WTC11 (cell line): ENCODE measurements around the gene OXGR1. TPM values are rescaled to one million over a fixed set of nuclear protein-coding genes. Genes with fewer than 3 reads are reported as not detected.

Source experiments
- ATAC-seq: fragments of 200-7000 bp; cut with Tn5 transposase; 2 replicates; pipeline ENCODE4 v1.10.0; 2021; ENCODE audit warnings: mild to moderate bottlenecking, moderate library complexity
- CTCF ChIA-PET: fragments of 300-600 bp; sonication (Branson Sonifier 250); formaldehyde crosslinking; loops from one replicate; lab custom pipeline; 2021; ENCODE audit warnings: antibody characterized with exemption; lab: Charles Lee
- POLR2A ChIA-PET: fragments of 350-600 bp; sonication (Branson Sonifier 250); formaldehyde crosslinking; loops from one replicate; lab custom pipeline; 2021; ENCODE audit warnings: antibody characterized with exemption; lab: Charles Lee
- DNase-seq: peaks from one replicate; pipeline ENCODE4 v3.0.0; 2021; ENCODE audit warnings: low spot score
- H3K27ac Mint-ChIP-seq: 2 replicates; pipeline ENCODE4 v1.8.0; 2021; ENCODE audit warnings: mixed read lengths
- H3K27me3 Mint-ChIP-seq: 2 replicates; pipeline ENCODE4 v1.8.0; 2021; ENCODE audit warnings: low read depth, mild to moderate bottlenecking, moderate library complexity, mixed read lengths
- H3K36me3 Mint-ChIP-seq: 2 replicates; pipeline ENCODE4 v1.8.0; 2021; ENCODE audit warnings: mixed read lengths
- H3K4me1 Mint-ChIP-seq: 2 replicates; pipeline ENCODE4 v1.8.0; 2022; ENCODE audit warnings: mixed read lengths
- H3K4me3 Mint-ChIP-seq: 2 replicates; pipeline ENCODE4 v1.8.0; 2021; ENCODE audit warnings: mild to moderate bottlenecking, moderate library complexity, mixed read lengths
- H3K9me3 Mint-ChIP-seq: 2 replicates; pipeline ENCODE4 v1.8.0; 2021; ENCODE audit warnings: mixed read lengths
- JAZF1 ChIP-seq: fragments of 250-450 bp; sonication (Bioruptor Pico); IDR thresholded peaks from 2 replicates; pipeline ENCODE4 v1.9.0; 2021; ENCODE audit warnings: moderate library complexity, mild to moderate bottlenecking, inconsistent platforms
- JUN ChIP-seq: sonication (generic); formaldehyde crosslinking; IDR thresholded peaks from 2 replicates; pipeline ENCODE4 v1.8.0; 2023; ENCODE audit warnings: mild to moderate bottlenecking, missing genetic modification reagents
- MYBL2 ChIP-seq: sonication (generic); formaldehyde crosslinking; IDR thresholded peaks from 2 replicates; pipeline ENCODE4 v1.8.1; 2023; ENCODE audit warnings: mild to moderate bottlenecking, moderate library complexity, missing genetic modification reagents
- OVOL2 ChIP-seq: fragments of 250-450 bp; sonication (Bioruptor Pico); IDR thresholded peaks from 2 replicates; pipeline ENCODE4 v1.9.0; 2021; ENCODE audit warnings: mild to moderate bottlenecking, borderline replicate concordance
- TCF7 ChIP-seq: sonication (generic); formaldehyde crosslinking; IDR thresholded peaks from 2 replicates; pipeline ENCODE4 v1.8.0; 2022; ENCODE audit warnings: mild to moderate bottlenecking, low read depth, missing genetic modification reagents, moderate library complexity
- TEAD4 ChIP-seq: sonication (generic); formaldehyde crosslinking; IDR thresholded peaks from 2 replicates; pipeline ENCODE4 v1.8.0; 2022; ENCODE audit warnings: mild to moderate bottlenecking, missing genetic modification reagents
- ZNF121 ChIP-seq: sonication (generic); formaldehyde crosslinking; IDR thresholded peaks from 2 replicates; pipeline ENCODE4 v1.8.0; 2023; ENCODE audit warnings: missing genetic modification reagents
- ZNF219 ChIP-seq: sonication (generic); formaldehyde crosslinking; IDR thresholded peaks from 2 replicates; pipeline ENCODE4 v1.8.0; 2023; ENCODE audit warnings: missing genetic modification reagents, mild to moderate bottlenecking, borderline replicate concordance
- total RNA-seq: library from RNA; stranded (reverse); gene quantifications from 3 replicates; pipeline ENCODE4 v1.2.3, GENCODE V29; 2021
- TF ChIP-seq, protein P1 (sequence below): sonication (generic); formaldehyde crosslinking; IDR thresholded peaks from 2 replicates; pipeline ENCODE4 v1.8.0; 2022; ENCODE audit warnings: mild to moderate bottlenecking, missing genetic modification reagents
- TF ChIP-seq, protein P2 (sequence below): fragments of 250-450 bp; sonication (Bioruptor Pico); IDR thresholded peaks from 2 replicates; pipeline ENCODE4 v1.9.0; 2021; ENCODE audit warnings: mild to moderate bottlenecking, borderline replicate concordance
- TF ChIP-seq, protein P3 (sequence below): sonication (generic); formaldehyde crosslinking; IDR thresholded peaks from 2 replicates; pipeline ENCODE4 v1.8.1; 2022; ENCODE audit warnings: mild to moderate bottlenecking, moderate library complexity, missing genetic modification reagents
- TF ChIP-seq, protein P4 (sequence below): sonication (generic); formaldehyde crosslinking; IDR thresholded peaks from 2 replicates; pipeline ENCODE4 v1.8.0; 2023; ENCODE audit warnings: missing genetic modification reagents
- TF ChIP-seq, protein P5 (sequence below): sonication (generic); formaldehyde crosslinking; IDR thresholded peaks from 2 replicates; pipeline ENCODE4 v1.8.1; 2023; ENCODE audit warnings: mild to moderate bottlenecking, missing genetic modification reagents
- TF ChIP-seq, protein P6 (sequence below): sonication (generic); formaldehyde crosslinking; IDR thresholded peaks from 2 replicates; pipeline ENCODE4 v1.8.1; 2022; ENCODE audit warnings: low read depth, mild to moderate bottlenecking, moderate library complexity, missing genetic modification reagents, borderline replicate concordance
- TF ChIP-seq, protein P7 (sequence below): sonication (generic); formaldehyde crosslinking; conservative IDR thresholded peaks from 2 replicates; pipeline ENCODE4 v1.8.1; 2022; ENCODE audit warnings: mild to moderate bottlenecking, missing genetic modification reagents
- TF ChIP-seq, protein P8 (sequence below): sonication (generic); formaldehyde crosslinking; IDR thresholded peaks from 2 replicates; pipeline ENCODE4 v1.8.0; 2023; ENCODE audit warnings: mild to moderate bottlenecking, missing genetic modification reagents
- TF ChIP-seq, protein P9 (sequence below): fragments of 250-450 bp; sonication (Bioruptor Pico); IDR thresholded peaks from 2 replicates; pipeline ENCODE4 v1.9.0; 2021; ENCODE audit warnings: moderate library complexity, mild to moderate bottlenecking, inconsistent platforms, borderline replicate concordance

The OXGR1 gene
- total RNA-seq, 1 experiment from 2014 or later: 0.39 TPM

DNA sequence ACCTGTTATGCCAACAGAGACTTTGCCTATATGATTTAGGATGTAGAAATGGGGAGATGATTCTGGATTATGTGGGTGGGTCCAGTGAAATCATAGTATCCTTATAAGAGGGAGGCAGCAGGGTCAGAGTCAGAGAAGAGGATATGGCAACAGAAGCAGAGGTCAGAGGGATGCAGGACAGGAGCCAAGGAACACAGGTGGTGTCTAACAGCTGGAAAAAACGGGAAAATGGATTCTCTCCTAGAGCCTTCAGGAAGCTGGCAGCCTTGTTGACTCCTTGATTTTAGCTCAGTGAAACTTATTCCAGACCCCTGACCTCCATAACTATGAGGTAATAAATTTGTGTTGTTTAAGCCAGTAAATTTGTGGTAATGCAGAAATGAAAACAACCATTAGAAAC is 28.8 kb upstream of the OXGR1 start:
- peaks cover 8% of the 10 kb centered on the region for H3K4me1 Mint-ChIP-seq
- ChIA-PET CTCF (no interaction called here), POLR2A (no interaction called here)
- H3K9me3 Mint-ChIP-seq: no peaks in the 10 kb centered on the region
- peaks cover 2% of the 10 kb centered on the region; the same call in 1 of the 2 replicates for H3K27me3 Mint-ChIP-seq
- no peak for ATAC-seq
- no peak for DNase-seq
- no peak overlapping the region for H3K27ac Mint-ChIP-seq
- no peak for TF ChIP-seq JAZF1 (CRISPR knock-in tag)
- TF ChIP-seq, protein P1, sequence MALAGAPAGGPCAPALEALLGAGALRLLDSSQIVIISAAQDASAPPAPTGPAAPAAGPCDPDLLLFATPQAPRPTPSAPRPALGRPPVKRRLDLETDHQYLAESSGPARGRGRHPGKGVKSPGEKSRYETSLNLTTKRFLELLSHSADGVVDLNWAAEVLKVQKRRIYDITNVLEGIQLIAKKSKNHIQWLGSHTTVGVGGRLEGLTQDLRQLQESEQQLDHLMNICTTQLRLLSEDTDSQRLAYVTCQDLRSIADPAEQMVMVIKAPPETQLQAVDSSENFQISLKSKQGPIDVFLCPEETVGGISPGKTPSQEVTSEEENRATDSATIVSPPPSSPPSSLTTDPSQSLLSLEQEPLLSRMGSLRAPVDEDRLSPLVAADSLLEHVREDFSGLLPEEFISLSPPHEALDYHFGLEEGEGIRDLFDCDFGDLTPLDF (CRISPR knock-in tag): no peak
- TF ChIP-seq, protein P2, sequence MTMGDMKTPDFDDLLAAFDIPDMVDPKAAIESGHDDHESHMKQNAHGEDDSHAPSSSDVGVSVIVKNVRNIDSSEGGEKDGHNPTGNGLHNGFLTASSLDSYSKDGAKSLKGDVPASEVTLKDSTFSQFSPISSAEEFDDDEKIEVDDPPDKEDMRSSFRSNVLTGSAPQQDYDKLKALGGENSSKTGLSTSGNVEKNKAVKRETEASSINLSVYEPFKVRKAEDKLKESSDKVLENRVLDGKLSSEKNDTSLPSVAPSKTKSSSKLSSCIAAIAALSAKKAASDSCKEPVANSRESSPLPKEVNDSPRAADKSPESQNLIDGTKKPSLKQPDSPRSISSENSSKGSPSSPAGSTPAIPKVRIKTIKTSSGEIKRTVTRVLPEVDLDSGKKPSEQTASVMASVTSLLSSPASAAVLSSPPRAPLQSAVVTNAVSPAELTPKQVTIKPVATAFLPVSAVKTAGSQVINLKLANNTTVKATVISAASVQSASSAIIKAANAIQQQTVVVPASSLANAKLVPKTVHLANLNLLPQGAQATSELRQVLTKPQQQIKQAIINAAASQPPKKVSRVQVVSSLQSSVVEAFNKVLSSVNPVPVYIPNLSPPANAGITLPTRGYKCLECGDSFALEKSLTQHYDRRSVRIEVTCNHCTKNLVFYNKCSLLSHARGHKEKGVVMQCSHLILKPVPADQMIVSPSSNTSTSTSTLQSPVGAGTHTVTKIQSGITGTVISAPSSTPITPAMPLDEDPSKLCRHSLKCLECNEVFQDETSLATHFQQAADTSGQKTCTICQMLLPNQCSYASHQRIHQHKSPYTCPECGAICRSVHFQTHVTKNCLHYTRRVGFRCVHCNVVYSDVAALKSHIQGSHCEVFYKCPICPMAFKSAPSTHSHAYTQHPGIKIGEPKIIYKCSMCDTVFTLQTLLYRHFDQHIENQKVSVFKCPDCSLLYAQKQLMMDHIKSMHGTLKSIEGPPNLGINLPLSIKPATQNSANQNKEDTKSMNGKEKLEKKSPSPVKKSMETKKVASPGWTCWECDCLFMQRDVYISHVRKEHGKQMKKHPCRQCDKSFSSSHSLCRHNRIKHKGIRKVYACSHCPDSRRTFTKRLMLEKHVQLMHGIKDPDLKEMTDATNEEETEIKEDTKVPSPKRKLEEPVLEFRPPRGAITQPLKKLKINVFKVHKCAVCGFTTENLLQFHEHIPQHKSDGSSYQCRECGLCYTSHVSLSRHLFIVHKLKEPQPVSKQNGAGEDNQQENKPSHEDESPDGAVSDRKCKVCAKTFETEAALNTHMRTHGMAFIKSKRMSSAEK: no peak
- TF ChIP-seq TEAD4: no peak
- TF ChIP-seq TCF7: no peak
- TF ChIP-seq, protein P3, sequence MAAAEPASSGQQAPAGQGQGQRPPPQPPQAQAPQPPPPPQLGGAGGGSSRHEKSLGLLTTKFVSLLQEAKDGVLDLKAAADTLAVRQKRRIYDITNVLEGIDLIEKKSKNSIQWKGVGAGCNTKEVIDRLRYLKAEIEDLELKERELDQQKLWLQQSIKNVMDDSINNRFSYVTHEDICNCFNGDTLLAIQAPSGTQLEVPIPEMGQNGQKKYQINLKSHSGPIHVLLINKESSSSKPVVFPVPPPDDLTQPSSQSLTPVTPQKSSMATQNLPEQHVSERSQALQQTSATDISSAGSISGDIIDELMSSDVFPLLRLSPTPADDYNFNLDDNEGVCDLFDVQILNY (CRISPR knock-in tag): no peak
- TF ChIP-seq, protein P4, sequence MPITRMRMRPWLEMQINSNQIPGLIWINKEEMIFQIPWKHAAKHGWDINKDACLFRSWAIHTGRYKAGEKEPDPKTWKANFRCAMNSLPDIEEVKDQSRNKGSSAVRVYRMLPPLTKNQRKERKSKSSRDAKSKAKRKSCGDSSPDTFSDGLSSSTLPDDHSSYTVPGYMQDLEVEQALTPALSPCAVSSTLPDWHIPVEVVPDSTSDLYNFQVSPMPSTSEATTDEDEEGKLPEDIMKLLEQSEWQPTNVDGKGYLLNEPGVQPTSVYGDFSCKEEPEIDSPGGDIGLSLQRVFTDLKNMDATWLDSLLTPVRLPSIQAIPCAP (CRISPR knock-in tag): no peak
- TF ChIP-seq, protein P5, sequence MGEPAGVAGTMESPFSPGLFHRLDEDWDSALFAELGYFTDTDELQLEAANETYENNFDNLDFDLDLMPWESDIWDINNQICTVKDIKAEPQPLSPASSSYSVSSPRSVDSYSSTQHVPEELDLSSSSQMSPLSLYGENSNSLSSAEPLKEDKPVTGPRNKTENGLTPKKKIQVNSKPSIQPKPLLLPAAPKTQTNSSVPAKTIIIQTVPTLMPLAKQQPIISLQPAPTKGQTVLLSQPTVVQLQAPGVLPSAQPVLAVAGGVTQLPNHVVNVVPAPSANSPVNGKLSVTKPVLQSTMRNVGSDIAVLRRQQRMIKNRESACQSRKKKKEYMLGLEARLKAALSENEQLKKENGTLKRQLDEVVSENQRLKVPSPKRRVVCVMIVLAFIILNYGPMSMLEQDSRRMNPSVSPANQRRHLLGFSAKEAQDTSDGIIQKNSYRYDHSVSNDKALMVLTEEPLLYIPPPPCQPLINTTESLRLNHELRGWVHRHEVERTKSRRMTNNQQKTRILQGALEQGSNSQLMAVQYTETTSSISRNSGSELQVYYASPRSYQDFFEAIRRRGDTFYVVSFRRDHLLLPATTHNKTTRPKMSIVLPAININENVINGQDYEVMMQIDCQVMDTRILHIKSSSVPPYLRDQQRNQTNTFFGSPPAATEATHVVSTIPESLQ (CRISPR knock-in tag): no peak
- no peak for TF ChIP-seq ZNF219
- TF ChIP-seq, protein P6, sequence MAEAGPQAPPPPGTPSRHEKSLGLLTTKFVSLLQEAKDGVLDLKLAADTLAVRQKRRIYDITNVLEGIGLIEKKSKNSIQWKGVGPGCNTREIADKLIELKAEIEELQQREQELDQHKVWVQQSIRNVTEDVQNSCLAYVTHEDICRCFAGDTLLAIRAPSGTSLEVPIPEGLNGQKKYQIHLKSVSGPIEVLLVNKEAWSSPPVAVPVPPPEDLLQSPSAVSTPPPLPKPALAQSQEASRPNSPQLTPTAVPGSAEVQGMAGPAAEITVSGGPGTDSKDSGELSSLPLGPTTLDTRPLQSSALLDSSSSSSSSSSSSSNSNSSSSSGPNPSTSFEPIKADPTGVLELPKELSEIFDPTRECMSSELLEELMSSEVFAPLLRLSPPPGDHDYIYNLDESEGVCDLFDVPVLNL (CRISPR knock-in tag): no peak
- TF ChIP-seq, protein P7, sequence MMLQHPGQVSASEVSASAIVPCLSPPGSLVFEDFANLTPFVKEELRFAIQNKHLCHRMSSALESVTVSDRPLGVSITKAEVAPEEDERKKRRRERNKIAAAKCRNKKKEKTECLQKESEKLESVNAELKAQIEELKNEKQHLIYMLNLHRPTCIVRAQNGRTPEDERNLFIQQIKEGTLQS (CRISPR knock-in tag): no peak
- no peak for TF ChIP-seq OVOL2
- TF ChIP-seq, protein P8, sequence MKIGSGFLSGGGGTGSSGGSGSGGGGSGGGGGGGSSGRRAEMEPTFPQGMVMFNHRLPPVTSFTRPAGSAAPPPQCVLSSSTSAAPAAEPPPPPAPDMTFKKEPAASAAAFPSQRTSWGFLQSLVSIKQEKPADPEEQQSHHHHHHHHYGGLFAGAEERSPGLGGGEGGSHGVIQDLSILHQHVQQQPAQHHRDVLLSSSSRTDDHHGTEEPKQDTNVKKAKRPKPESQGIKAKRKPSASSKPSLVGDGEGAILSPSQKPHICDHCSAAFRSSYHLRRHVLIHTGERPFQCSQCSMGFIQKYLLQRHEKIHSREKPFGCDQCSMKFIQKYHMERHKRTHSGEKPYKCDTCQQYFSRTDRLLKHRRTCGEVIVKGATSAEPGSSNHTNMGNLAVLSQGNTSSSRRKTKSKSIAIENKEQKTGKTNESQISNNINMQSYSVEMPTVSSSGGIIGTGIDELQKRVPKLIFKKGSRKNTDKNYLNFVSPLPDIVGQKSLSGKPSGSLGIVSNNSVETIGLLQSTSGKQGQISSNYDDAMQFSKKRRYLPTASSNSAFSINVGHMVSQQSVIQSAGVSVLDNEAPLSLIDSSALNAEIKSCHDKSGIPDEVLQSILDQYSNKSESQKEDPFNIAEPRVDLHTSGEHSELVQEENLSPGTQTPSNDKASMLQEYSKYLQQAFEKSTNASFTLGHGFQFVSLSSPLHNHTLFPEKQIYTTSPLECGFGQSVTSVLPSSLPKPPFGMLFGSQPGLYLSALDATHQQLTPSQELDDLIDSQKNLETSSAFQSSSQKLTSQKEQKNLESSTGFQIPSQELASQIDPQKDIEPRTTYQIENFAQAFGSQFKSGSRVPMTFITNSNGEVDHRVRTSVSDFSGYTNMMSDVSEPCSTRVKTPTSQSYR: no peak
- no peak for TF ChIP-seq ZNF121 (CRISPR knock-in tag)
- no peak for TF ChIP-seq MYBL2
- TF ChIP-seq, protein P9, sequence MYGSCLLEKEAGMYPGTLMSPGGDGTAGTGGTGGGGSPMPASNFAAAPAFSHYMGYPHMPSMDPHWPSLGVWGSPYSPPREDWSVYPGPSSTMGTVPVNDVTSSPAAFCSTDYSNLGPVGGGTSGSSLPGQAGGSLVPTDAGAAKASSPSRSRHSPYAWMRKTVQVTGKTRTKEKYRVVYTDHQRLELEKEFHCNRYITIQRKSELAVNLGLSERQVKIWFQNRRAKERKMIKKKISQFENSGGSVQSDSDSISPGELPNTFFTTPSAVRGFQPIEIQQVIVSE (CRISPR knock-in tag): no peak
- no peak for TF ChIP-seq JUN
- no peaks in the 10 kb centered on the region for H3K36me3 Mint-ChIP-seq
- no peak overlapping the region for H3K4me3 Mint-ChIP-seq
